ENCODE data around the gene SLC24A5.

The SLC24A5 gene

DNA sequence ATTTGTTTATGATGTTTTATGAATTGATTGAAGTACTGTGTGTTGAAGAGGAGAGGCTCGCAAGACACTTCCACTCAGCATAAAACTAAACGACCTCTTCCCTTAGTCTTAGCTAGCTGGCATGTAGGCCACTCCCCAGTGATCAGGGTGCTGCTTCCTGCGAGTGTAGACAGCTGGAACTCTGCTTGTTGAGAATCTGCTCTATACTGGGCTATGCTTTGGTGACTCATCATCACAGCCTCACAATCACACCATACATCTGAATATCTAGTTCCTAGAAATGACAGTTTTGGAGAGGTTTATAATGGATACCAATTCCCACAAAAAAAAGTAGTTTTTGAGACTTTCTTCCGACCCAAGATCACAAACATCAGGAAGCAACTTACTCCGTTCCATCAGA lies 1.5 kb upstream of the SLC24A5 start:
- DNase-seq = peak; percentile 5

GRCh38 chr15:48121849-48122248 lies 1.1 kb downstream of the SLC24A5 start:
- DNase-seq = no peak

DNA sequence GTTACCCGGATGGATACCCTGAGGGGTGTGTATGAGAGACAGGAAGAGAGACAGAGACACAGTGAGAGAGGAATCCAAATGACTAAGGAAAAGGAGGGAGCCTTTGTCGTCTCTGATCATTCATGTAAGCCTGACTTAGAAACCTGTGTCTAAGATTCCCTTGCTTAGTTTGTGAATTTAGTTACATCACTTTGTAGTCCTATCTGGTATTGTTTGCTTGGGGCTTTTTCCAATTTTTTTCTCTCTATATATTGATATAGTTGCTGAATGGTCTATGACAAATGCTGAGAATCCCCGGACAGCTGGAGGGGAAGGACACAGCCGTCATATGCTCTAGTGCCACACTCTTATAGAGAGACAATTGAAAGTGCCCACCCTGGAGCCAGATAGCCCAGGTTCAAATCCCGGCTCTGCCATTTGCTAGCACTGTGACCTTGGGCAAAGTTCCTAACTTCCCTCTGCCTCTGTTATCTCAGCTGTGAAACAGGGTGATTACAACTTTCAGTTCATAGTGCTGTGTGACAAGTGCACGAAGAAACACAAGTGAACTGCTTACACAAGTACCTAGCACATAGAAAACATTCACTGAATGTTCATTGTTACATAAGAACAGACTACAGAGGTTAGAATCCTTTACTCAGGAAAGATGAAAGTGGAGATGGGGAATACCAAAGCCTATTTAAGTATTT lies 6.0 kb downstream of the SLC24A5 start:
- no peak for DNase-seq

- no peak for DNase-seq
These were observed 10.5 kb downstream of the SLC24A5 start for GRCh38 chr15:48131324-48131723.

GRCh38 chr15:48132874-48133273 lies 12.1 kb downstream of the SLC24A5 start:
- no peak for DNase-seq

GRCh38 chr15:48143856-48144255 lies 23.1 kb downstream of the SLC24A5 start:
- peak; percentile 56 for DNase-seq

- peak; percentile 26 for DNase-seq
These were observed 24.1 kb downstream of the SLC24A5 start for GRCh38 chr15:48144889-48145288.

DNA sequence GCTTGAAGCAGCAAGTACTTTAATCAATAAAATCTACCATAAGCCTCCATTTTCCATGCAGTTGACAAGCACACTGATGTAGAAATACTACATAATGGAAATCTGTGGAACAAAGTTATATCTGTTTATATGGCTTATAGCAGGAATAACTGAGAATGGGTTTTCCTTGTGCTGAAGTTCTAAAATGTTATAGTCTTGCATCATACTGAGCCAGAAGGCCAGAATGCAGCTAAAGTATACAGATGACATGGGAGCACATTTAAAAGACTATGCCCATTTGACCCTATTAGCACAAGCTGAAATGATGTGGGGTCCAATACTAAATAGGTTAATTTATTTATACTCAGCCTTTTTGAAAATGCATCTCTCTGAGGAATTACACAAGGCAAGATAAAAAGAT lies 25.1 kb downstream of the SLC24A5 start:
- DNase-seq = no peak

- DNase-seq = peak; percentile 37
These were observed 26.6 kb downstream of the SLC24A5 start for GRCh38 chr15:48147358-48147757.

GRCh38 chr15:48149858-48150257 lies 29.1 kb downstream of the SLC24A5 start:
- peak; percentile 88 for DNase-seq

DNA sequence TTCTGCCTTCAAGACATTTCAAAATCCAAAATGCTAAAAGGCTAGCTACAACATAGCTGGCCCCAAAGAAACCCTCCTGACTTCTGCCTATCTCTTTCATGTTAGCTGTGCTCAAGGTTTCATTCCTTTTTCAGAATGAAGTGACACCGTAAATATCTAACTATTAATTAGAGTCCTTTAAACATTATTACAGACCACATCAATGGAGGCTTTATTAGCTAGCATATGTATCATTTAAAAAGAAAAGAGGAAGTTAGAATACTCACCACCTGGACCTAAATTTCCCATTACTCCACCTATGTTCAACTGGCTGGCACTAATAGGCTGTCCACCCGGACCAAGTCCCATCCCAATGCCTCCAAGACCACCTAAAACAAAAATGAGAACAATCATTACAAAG lies 32.7 kb downstream of the SLC24A5 start:
- DNase-seq = no peak

DNA sequence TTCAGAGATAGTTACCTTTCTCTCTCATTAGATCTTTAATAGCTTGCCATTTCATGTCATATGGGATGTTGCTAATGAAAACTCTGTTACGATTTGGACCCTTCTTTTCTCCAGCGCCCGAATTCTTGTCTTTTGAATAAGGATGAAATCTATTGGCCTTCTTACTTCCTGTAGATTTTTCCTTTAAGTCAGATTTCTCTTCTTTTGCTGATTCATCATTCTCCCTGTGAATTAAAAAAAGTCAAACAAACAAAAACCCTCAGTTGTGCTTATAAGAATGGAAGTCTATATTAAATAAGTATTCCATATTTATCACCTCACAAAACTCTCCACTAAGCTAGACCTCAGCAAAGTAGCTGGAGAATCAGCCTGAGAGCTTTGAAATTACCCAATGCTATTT lies 47.8 kb downstream of the SLC24A5 start:
- no peak for DNase-seq

DNA sequence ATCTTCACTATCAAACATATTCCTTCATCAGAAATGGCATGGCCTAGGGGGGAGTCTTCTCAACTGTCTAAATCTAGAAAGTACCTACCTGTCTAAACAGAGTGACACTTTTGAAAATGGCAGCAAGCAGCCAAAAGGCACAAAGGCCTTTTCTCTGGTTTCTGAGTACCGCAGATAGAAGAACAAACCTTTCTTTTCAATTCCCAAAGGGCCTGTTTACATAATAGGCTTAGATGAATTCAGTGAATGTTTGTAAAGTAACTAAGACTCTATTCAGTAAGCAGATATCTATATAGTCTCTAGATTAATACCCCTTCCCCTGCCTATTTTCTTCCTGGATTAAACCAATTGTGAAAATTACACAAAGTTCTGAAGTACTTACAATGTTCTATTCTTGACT lies 50.2 kb downstream of the SLC24A5 start:
- DNase-seq = no peak

DNA sequence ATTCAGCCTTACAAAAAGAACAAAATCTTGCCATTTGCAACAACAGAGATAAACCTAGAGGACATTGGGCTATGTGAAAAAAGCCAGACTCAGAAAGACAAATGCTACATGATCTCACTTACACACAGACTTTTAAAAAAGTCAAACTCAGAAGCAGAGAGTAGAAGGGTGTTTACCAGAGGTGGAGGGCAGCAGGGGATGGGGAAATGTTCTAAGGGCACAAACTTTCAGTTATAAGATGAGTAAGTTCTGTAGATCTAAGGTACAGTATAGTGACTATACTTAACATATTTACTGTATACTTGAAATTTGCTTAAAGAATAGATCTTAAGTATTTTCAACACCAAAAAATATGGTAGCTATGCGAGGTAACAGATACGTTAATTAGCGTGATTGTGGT lies 54.3 kb downstream of the SLC24A5 start:
- no peak for DNase-seq

DNA sequence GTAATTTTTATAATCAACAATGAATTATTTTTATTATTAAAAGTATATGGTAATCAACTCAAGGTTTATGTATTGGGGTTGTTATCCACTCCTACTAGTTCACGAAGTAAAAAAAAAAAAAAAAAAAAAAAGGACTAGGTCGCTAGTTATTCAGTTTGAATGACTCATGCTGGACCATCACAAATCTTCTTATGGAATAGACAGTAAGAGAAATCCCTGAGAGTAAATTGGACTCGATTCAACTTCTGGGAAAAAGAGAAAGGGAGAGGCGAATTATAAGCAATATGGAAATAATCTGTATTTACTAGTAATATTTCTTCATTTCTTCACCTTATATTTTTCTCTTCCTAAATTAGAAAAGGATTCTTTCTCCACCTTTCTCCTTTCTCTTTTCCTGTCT lies 55.3 kb downstream of the SLC24A5 start:
- peak; percentile 11 for DNase-seq

GRCh38 chr15:48176957-48177356 lies 56.2 kb downstream of the SLC24A5 start:
- DNase-seq = no peak

- DNase-seq = peak; percentile 64
These were observed 56.6 kb downstream of the SLC24A5 start for GRCh38 chr15:48177383-48177765.

DNA sequence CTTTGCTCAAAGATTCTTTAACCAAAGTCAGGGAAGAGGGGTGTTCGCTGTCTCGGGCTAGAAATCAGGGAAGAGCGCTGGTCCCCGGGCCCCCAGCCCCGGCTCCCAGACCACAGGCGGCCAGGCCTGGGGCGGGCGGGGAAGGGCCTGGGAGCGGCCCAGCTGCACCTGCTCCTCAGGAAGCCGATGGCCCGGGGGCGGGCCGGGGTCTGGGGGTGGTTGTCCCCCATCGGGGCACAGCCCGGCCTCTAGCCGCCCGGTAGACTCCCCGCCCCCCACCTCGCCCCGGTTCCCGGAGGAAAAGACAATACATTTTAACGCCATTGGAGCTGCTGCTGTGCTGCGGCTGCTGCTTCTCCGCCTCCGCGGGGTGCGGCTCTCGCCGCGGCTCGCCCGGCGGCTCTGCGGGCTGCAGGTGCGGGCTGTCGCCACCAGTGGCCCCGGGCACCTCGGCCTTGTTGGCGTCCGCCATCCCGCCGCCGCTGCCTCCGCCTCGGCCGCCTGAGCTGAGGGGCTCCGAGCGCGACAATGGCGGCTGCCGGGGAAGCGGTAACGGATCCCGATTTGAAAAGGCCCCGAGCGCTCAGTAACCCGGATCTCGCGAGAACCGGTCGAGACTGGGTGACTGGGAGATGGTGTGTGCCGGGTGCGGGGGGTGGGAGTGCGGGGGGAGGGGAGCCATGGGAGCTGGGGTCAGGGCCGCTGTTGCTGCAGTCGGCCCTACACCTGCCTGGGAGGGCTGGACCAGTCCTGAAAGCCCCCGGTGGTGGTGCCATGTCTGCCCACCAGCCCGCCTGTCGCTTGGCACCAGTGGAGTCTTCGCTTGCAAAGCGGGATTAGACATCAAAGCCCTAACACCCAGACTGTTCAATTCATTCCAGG lies 57.2 kb downstream of the SLC24A5 start, which contains the start of gene MYEF2:
MYEF2 (minus strand) TSS at position 530 of the 882 bp plus-strand sequence; CDS start at position 472, 58 bp downstream.
- peak; percentile 76 for DNase-seq

- DNase-seq = no peak
These were observed 57.8 kb downstream of the SLC24A5 start for GRCh38 chr15:48178648-48178931.

DNA sequence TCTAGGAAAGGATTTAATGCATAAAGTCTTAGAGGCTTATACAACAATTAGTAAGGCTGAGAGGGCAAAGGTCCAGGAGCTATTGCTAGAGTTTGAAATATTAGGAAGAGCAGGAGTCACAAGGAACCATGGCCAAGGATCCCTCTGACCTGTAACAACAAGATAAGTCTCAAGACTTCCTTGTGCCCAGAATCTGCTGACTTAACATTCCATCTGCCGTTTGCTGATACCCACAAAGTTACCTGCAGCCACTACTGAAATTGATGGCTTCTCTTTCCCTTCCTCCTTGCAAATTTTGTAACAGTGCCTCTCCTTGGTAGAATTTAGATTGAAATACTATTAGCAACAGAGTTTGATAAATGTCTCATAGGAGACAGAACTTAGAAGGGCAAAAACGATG lies 62.0 kb downstream of the SLC24A5 start:
- DNase-seq = no peak

DNA sequence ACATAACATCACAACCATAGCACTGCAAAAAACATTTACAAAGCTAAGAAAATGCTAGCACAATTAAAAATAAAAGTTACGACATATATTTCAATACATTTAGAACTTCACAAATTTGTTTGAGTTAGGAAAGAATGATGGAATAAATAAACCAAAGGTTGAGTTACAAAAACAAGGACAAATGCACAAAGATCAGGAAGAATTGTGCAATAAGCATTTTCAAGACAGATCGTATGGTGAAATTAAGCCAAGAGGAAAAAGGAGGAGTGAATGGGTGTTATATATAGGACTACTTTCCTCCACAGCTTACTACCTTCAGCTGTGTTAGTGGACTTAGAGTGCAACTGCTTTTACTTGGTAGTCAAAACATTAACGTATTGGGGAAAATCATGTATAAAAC lies 64.7 kb downstream of the SLC24A5 start:
- DNase-seq = no peak

GRCh38 chr15:48186271-48186670 lies 65.5 kb downstream of the SLC24A5 start:
- DNase-seq = no peak

- peak; percentile 78 for DNase-seq
These were observed 70.3 kb downstream of the SLC24A5 start for GRCh38 chr15:48190932-48191573.

Data from fibroblast of skin of back (primary cell).